GM12865 (cell line): ENCODE results near the gene RIMKLA.

Source experiments
- DNase-seq: peaks from one replicate; pipeline ENCODE4 v3.0.0; 2010; ENCODE audit warnings: low read depth
- H3K4me3 ChIP-seq: 2 replicates; pipeline ENCODE4 v1.5.1; 2011; ENCODE audit warnings: mild to moderate bottlenecking, low read depth, low read length, control low read depth
- TF ChIP-seq, protein P1 (sequence below): IDR thresholded peaks from 2 replicates; pipeline ENCODE4 v1.5.1; 2011; ENCODE audit warnings: low read length, control low read depth, low read depth, inconsistent platforms; ENCODE audit not compliant: insufficient read depth; ENCODE audit errors: missing control alignments

RIMKLA gene, protein sequence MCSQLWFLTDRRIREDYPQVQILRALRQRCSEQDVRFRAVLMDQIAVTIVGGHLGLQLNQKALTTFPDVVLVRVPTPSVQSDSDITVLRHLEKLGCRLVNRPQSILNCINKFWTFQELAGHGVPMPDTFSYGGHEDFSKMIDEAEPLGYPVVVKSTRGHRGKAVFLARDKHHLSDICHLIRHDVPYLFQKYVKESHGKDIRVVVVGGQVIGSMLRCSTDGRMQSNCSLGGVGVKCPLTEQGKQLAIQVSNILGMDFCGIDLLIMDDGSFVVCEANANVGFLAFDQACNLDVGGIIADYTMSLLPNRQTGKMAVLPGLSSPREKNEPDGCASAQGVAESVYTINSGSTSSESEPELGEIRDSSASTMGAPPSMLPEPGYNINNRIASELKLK

DNA sequence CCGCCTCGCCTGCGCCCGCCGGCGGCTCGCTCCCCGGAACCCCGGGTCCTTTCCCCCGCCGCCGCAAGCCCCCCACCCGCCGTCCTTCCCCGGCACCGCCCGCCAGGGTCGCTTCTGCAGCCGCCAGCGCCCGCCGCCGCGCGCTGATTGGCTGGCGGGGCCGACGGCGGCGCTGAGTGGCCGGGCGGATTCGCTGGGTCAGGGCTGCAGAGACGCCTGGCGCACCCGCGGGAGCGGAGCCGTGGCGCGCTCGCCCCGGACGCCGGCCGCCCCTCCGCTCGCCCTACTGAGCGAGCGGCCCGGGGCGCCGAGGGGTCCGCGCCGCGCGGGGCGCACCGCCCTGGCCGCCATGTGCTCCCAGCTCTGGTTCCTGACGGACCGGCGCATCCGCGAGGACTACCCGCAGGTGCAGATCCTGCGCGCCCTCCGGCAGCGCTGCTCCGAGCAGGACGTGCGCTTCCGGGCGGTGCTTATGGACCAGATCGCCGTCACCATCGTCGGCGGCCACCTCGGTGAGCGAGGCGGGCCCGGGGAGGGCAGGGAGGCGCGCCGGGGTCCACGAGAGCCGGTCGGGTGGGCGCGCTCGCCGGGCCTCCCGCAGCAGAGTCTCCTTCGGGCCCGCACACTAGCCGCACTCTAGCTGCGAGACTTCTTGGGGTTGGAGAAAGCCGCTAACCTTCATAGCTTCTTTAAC lies at the start of gene RIMKLA:
TSS of gene RIMKLA (plus strand) at position 207 of the 694 bp plus-strand sequence. CDS start at position 350, 143 bp downstream.
- peak; percentile 67 for DNase-seq
- TF ChIP-seq, protein P1, sequence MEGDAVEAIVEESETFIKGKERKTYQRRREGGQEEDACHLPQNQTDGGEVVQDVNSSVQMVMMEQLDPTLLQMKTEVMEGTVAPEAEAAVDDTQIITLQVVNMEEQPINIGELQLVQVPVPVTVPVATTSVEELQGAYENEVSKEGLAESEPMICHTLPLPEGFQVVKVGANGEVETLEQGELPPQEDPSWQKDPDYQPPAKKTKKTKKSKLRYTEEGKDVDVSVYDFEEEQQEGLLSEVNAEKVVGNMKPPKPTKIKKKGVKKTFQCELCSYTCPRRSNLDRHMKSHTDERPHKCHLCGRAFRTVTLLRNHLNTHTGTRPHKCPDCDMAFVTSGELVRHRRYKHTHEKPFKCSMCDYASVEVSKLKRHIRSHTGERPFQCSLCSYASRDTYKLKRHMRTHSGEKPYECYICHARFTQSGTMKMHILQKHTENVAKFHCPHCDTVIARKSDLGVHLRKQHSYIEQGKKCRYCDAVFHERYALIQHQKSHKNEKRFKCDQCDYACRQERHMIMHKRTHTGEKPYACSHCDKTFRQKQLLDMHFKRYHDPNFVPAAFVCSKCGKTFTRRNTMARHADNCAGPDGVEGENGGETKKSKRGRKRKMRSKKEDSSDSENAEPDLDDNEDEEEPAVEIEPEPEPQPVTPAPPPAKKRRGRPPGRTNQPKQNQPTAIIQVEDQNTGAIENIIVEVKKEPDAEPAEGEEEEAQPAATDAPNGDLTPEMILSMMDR, result no peak
- H3K4me3 ChIP-seq, result peak within 1 kb of the TSS; percentile 93

DNA sequence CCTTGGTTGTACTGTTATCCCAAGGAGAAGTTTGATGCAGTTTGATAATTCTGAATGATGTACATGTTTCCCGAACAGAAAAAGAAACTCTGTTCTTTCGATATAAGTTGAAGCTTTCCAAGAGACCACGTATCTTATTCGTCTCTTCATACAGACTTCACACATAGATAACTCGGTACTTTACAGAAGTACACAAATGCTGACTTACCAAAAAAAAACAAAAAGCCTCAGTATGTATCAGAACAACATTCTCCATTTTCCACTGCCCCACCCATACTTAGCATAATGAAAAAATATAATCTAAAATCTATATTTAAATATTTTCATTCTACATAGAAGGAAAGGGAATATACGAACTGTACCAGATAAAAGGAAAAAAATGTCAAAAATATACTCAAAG lies 47.7 kb upstream of the RIMKLA start:
- DNase-seq, result no peak
- H3K4me3 ChIP-seq, result peak overlapping the region; percentile 99
- TF ChIP-seq, protein P1, result no peak

DNA sequence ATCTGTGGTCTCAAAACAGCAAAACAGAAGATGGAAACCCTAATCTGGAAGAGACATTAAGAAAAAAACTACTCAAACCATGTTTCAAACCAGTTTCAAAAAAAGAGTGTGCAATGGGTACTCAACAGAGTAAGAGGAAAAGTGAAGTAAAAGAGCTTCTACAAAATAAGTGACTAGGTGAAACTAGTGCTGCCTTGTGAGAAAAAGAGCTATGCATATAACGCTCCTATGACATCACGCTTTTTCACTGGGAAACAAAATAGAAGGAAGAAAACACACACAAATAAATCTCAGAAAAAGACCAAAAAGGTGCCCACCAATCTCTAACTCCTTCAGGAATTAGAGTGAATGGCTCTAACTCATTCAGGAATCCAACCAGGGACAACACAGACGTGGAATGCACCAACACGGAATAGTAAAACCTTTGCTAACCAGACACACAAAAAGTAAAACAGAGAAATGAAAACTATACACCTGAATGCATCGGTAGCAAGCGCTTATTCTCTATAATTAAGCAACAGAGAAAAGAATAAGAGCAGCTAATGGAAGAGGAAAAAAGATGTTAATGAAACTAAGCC lies 46.8 kb upstream of the RIMKLA start:
- DNase-seq, result peak; percentile 42
- peak overlapping the region; percentile 99 for H3K4me3 ChIP-seq

DNA sequence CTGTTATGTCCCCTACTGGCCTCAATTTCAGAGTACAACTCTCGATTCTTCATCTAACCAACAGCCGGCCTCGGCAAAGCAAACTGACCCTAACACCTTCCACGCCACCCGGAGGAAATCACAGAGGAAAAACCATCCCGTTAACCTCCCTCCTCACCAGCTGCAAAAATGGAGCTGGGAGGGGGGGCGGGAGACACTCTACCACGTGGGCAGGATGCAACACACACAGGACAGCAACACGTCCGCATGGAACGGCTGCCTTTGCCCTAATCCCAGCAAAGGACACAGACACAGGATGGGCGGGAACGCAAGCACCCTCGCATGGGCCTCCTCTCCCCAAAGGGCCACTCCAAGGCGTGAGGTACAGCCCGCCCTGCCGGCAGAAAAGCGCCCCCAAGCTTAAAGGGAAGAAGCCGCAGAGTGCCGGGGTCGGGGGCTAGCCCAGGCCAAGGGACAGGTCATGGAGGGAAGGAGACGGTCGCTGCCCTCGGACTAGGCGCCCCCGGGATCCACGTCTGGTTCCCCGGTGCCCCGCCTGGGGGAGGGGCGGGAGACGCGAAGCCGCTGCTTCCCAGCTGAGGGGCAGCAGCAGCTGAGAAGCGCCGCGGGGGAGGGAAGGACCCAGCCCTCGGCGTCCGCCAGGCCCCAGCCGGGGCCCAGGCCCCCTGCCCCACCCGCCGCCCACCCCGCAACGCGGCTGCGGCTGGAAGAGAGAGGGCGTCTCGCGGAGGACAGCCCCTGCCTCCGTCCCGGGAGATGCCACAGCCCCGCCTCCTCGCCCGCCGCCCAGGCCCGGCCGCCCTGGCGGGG lies 46.1 kb upstream of the RIMKLA start:
- DNase-seq, result peak; percentile 53
- TF ChIP-seq, protein P1, result no peak
- H3K4me3 ChIP-seq, result peak overlapping the region; percentile 99

More for the DNA sequence above, 46.8 kb upstream of the RIMKLA start:
- TF ChIP-seq, protein P1, result no peak

DNA sequence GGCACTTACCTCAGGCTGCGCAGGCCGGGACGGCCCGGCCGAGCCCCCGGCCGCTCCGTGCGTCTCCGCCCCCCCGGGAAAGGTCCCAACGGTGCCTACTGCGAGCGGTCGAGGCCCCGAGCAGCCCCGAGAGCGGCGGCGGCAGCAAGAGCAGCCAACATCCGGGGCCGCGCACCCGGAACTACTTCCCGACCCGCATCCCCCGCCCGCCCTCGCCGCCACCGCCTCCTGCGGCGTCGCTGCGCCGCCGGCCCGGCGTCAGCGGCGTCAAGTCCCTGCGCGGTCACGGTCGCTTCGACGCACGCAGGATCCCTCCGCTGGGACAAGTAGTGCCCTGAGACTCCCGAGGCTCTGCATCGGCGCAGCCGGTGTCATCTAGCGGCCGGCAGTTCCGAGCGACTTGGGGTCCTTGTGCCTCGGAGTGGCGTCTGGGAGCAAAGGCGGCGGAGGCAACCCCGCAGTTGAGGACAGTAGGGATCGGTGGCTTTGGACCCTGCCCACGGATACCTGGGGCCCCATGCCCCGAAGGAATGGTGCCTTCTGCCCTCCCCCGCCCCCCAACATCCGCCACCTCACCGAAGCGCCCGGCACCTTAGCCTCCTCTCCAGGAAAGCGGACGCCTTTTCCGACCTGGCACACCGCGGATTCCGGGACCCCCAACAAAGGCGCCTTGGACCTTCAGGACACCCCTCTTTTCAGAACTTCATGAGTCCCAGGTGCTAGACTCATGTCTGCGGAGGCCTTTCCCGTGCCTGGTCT lies 45.4 kb upstream of the RIMKLA start, which contains the start of gene FOXJ3:
TSS of gene FOXJ3 (minus strand) at position 186 of the 759 bp plus-strand sequence. CDS start 24,142 bp downstream, outside the sequence.
- TF ChIP-seq, protein P1, result peak; percentile 3
- peak; percentile 99 for DNase-seq
- peak within 1 kb of the TSS; percentile 99 for H3K4me3 ChIP-seq
